ENCODE results near the gene LGALS3BP. TPM values are rescaled to one million over a fixed set of nuclear protein-coding genes. Genes with fewer than 3 reads are reported as not detected.
"Not testable (repeated sequence)": the region's sequence is repeated elsewhere in the genome, so short reads cannot be mapped to it uniquely, and the experiment has no call there.

LGALS3BP gene, protein sequence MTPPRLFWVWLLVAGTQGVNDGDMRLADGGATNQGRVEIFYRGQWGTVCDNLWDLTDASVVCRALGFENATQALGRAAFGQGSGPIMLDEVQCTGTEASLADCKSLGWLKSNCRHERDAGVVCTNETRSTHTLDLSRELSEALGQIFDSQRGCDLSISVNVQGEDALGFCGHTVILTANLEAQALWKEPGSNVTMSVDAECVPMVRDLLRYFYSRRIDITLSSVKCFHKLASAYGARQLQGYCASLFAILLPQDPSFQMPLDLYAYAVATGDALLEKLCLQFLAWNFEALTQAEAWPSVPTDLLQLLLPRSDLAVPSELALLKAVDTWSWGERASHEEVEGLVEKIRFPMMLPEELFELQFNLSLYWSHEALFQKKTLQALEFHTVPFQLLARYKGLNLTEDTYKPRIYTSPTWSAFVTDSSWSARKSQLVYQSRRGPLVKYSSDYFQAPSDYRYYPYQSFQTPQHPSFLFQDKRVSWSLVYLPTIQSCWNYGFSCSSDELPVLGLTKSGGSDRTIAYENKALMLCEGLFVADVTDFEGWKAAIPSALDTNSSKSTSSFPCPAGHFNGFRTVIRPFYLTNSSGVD
- 10 to 100 TPM in 1 of 3 donors, 1 to 10 TPM in 2; 3.4 to 10.2 (median 3.6) TPM for polyA plus RNA-seq

DNA sequence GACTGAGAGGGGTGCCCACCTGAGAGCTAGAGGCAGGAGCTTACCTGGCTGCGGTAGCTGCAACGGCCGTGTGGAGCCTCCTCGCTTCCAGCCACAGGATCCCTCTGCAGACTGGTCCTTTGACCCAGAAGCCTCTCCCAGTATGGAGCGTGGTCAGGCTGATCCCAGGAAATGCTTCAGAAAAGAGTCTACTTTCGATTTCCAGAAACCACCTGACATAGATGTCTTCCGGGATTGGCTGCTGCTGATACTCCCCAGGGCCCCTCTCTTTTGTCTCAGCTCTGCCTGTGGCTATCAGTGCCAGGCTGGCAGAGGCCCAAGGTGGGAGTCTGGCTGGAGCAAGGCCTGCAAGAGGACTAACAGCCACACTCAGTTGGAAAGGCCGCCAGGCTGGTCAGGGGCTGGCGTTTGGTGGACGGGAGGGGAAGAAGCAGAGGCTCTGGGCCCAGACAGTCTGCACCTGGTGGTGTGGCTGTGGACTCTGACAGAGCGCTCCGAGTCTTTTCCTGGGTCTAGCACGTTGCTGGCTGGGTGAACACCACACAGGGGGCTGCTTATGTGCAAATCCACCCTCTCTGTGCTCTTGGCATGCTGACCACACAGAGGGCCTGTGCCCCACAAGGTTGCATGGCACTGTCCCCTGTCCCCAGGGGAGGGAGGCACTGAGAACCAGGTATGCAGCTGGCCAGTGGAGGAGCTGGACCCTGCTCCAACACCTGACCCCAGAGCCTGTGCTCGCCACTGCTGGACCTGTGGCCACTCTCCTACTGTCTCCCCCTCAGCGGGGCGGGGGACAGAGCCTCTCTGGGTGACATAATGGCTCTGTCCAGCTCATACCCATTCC is at the start of gene LGALS3BP:
Gene LGALS3BP, minus strand, starts transcription at position 144 of the 844 bp plus-strand sequence. CDS start 2,732 bp downstream, outside the sequence.
- Mint-ChIP-seq H3K9me3 (no peaks in the 10 kb centered on the region), H3K4me3 (no peak within 1 kb of the TSS), H3K36me3 (no peaks in the 10 kb centered on the region), H3K27ac (no peak within 1 kb of the TSS), H3K4me1 (no peaks in the 10 kb centered on the region), H3K27me3 (ENCODE audit: low read depth in 3 of 3) (peaks cover 0 to 2% (median 2%) of the 10 kb centered on the region in 3 donors)
- DNase-seq, result no peak

DNA sequence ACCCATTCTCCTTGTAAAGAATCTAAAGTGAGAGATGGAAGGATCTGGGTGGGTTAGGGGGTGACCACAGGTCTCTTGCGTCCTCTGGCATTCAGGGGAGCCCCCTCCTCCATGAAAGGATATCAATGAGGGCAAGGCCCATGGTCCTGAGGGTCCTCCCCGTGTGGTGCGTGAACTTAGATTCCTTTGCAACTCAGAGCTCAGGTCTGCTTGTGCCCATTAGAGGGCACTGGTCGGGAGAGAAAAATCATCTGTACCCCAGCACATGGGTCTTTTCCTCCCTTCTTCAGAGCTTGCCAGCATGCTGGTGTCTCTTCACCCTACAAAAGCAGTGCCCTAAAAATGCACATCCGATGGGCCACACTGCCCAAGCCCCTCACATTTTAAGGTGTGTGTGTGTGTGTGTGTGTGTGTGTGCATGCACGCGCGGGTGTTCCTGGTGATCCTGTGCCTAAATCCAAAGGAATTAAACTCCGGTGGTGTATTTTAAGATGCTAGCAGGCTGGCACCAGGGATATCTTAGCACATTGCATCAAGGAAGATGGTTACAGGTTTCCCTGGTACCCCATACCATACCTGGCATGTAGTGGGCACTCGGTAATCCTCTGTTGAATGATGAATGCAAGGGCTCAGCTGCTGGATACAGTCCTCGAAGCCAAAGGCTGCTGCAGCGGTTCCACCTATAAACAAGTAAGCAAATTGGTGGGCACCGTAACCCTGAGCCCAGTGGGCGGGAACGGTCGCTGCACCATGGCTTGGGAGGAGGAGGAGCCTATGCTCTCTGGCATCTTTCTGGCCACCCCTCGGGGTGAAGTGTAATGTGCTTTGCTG is 49.0 kb upstream of the LGALS3BP start:
- Mint-ChIP-seq H3K27me3 (ENCODE audit: low read depth in 3 of 3) (peaks cover 8 to 21% (median 14%) of the 10 kb centered on the region in 3 donors), H3K36me3 (no peaks in the 10 kb centered on the region), H3K9me3 (no peaks in the 10 kb centered on the region), H3K4me3 (no peak overlapping the region), H3K4me1 (peaks cover 7 to 10% of the 10 kb centered on the region in 2 donors), H3K27ac (no peak overlapping the region)
- DNase-seq, result no peak

DNA sequence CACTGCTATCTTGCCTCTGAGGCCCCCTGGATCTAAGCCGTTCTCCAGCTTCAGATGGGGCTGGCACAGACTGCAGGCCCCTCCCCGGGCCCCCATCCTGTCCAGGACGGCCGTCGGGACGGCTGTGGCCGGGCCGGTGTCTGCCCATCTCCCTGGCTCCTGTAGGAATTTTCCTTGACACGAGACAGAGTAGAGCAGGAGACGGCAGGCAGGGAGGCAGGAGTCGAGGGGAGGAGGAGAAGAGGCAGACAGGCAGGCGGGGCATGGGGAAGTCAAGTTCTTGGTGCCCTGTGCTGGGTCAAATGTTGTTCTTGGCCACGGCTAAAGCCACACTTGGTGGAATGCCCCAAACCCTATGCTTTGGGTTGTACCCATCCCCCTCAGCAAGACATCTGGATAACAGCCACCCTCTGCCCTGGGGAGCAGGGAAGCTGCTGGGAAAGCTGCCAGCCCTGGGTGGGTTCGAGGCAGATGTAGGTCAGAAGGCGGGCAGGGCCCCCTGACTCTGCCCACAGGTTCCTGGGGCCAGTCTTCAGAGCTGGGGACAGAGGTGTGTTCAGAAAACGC is 48.3 kb upstream of the LGALS3BP start:
- Mint-ChIP-seq H3K27ac (no peak overlapping the region), H3K9me3 (no peaks in the 10 kb centered on the region), H3K4me3 (no peak overlapping the region), H3K4me1 (peaks cover 9 to 10% of the 10 kb centered on the region in 2 donors), H3K36me3 (no peaks in the 10 kb centered on the region), H3K27me3 (ENCODE audit: low read depth in 3 of 3) (peaks cover 11 to 21% (median 16%) of the 10 kb centered on the region in 3 donors)
- no peak for DNase-seq

DNA sequence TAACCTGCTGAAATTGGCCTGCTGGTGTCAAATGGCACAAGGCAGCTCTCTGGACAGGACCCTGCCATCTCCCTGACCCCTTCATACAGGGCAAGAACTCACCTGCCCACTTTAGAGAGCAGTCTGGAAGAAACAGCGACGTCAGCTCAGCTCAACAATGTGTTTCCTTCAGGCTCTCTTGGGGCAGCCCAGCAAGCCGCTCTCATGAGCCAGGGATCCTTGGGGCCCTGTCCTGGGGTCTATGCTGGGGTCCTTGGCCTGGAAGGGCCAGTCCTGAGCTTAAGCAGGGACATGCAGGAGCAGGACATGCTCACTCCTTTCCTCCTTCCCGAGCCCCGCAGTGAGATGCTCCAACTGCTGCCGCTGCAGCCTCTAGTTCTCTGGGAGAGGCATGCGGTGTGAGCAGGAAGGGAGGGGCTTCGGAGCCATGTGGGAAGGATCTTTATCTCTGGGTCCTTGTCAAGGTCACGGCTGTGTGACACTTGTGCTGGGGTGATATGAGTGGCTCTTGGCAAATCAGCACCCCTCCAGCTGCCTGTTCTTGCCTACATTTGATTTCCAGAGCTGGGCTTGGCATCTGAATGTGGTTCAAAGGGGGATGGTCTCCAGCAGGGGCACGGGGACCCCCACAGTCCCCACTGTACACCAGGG is 47.7 kb upstream of the LGALS3BP start:
- Mint-ChIP-seq H3K4me3 (no peak overlapping the region), H3K36me3 (no peaks in the 10 kb centered on the region), H3K9me3 (no peaks in the 10 kb centered on the region), H3K27me3 (ENCODE audit: low read depth in 3 of 3) (peaks cover 11 to 18% (median 16%) of the 10 kb centered on the region in 3 donors), H3K4me1 (peaks cover 9 to 10% of the 10 kb centered on the region in 2 donors), H3K27ac (no peak overlapping the region)
- no peak for DNase-seq

DNA sequence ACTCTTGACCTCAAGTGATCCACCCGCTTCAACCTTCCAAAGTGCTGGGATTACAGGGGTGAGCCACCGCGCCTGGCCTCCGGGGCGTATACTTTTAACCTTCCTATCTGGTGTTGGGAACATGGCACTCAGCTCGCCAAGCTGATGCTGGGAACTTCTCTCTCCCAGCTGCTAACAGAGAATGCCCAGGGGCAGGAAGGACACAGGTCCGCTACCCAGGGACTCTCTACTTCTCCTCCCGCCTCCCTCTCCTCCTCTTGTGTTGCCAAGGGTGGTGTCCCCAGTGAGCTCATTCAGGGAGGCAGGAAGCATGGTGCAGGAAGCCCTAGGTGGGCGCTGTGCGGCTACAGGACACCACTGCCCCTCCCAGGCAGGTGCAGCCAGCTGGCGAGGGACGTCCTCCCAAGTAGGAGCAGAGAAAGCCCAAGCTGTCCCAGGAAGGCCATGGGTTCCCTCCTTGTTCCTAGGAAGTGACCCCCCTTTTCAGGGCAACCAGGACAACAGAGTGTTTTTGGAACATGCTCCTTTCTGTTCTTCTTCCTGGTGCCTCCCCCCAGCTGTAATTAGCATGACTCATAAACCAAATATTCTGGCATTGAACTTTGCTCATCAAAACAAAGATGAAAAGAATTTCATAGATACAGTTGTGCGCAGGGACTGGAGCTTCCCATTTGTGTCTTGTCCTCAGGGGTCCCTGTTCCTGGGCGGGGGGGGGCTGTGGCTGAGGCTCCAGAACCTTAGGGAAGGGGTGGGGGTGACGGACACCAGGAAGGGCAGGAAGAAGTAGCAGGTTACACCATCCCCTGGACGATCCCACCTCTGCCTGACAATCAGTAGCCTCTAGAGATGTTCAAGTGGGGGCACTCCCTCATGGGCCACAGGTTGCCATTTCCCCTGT is 46.9 kb upstream of the LGALS3BP start:
- DNase-seq, result no peak
- Mint-ChIP-seq H3K27ac (no peak overlapping the region), H3K36me3 (no peaks in the 10 kb centered on the region), H3K9me3 (no peaks in the 10 kb centered on the region), H3K4me3 (no peak overlapping the region), H3K4me1 (peaks cover 9 to 10% of the 10 kb centered on the region in 2 donors), H3K27me3 (ENCODE audit: low read depth in 3 of 3) (peaks cover 11 to 16% (median 15%) of the 10 kb centered on the region in 3 donors)

DNA sequence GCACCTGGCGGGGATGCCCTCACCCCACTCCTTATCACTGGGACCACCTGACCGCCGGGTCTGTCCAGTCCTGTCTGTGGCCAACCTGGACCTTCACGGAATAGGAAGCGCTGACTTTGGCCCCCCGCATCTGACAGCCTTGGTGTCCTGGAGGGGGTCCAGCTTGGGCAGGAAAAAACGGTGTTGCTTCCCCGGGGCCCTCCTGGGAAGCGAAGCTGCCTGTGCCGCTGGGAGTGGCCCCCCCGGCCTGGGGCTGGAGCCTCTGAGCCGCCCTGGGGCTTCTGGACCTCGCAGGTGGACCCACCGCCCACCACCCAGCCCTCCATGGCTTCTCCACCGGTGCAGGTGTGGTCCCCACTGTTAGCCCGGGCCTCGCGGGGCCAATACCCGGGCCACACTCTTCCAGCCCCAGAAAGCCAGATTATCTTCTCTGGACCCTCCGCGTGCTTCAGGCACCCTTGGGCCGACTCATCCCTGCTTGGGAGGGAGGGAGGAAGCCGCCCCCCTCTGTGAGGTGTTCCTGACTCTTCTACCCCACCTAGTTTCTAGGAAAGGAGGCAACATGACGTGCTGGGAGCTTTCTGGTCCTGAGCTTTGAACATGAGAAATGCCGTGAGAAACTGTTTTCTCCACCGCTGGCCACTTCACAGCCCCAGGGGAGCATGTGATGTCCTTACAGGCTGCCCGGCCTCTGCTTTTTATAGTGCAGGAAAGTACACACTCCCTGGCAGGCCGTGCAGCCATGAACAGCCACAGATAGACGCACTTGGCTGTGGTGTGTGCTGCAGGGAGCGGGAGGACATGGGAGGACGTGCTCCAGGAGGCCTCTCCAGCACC is 45.4 kb upstream of the LGALS3BP start:
- H3K9me3 Mint-ChIP-seq, result no peaks in the 10 kb centered on the region
- H3K36me3 Mint-ChIP-seq, result no peaks in the 10 kb centered on the region
- no peak for DNase-seq
- no peak overlapping the region for H3K27ac Mint-ChIP-seq
- H3K4me1 Mint-ChIP-seq, result peaks cover 9 to 10% of the 10 kb centered on the region in 2 donors
- H3K4me3 Mint-ChIP-seq, result peak overlapping the region; percentile 66 to 83 (median 75)
- H3K27me3 Mint-ChIP-seq (ENCODE audit: low read depth in 3 of 3), result peaks cover 11 to 13% (median 12%) of the 10 kb centered on the region in 3 donors

DNA sequence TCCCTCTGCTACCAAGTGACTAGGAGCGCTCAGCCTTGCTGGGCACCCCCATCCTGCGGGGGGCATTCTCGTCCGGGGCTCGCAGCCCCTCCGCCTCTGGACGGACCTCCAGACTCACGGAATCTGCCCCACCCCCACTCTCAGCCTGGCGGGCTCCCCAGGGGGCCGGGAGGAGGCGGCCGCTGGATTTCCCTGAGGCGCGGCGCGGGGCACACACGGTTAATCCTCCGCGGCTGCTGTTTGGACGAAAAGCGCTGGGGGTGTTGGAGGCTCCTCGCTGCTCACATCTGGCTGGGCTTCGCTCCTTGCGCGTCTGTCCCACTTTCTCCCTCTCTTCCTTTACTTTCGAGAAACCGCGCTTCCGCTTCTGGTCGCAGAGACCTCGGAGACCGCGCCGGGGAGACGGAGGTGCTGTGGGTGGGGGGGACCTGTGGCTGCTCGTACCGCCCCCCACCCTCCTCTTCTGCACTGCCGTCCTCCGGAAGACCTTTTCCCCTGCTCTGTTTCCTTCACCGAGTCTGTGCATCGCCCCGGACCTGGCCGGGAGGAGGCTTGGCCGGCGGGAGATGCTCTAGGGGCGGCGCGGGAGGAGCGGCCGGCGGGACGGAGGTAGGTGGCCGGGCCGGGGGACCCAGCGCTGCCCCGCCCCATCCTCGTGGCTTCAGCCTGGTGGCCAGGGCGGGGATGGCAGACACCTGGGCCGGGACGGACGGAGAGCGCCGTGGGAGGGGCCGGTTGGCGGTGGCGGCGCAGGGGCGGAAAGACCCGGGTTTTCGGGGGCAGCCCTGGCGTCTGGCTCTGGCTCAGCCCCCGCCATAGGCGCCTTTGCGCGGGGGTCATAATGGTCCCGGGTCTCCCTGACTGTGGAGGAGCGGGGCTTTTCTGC is 44.4 kb upstream of the LGALS3BP start, which contains the start of gene C1QTNF1:
Gene C1QTNF1, plus strand, starts transcription at position 284 of the 886 bp plus-strand sequence. CDS start 19,800 bp downstream, outside the sequence.
- DNase-seq, result peak in 2 of 3 donors; percentile 23 to 24
- peak within 1 kb of the TSS; percentile 77 to 84 (median 83) for H3K4me3 Mint-ChIP-seq
- no peaks in the 10 kb centered on the region for H3K36me3 Mint-ChIP-seq
- no peaks in the 10 kb centered on the region for H3K9me3 Mint-ChIP-seq
- H3K27ac Mint-ChIP-seq, result peak within 1 kb of the TSS in 2 of 6 donors; percentile 36 to 62
- H3K27me3 Mint-ChIP-seq (ENCODE audit: low read depth in 3 of 3), result peaks cover 12 to 13% (median 13%) of the 10 kb centered on the region in 3 donors
- peaks cover 9 to 10% of the 10 kb centered on the region in 2 donors for H3K4me1 Mint-ChIP-seq

DNA sequence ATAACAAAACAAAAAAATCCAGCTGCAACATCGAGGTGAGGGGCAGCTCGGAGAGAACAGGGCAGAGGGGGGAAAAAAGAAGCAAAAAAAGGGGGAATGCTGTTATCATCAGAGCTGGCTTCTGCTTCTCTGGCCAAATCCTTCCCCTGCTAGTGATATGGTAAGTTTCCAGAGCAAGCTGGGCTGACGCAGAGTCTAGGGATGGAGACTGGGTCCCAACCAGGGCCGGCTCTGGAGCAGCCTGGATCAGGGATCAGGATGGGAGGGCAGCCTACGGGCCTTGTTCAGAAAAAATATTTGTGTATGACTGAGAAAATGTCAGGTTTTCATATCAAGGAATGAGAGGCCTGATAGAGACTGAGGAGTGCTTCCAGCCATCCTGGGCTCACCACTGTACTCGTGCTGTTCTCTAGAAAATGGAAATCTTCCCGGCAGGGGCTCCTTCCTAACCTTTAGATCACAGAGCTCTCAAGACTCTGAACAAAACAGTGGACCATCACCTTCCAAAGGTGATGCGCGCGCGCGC is 43.5 kb upstream of the LGALS3BP start:
- H3K4me3 Mint-ChIP-seq, result peak overlapping the region; percentile 62 to 83 (median 80)
- H3K27me3 Mint-ChIP-seq (ENCODE audit: low read depth in 3 of 3), result peaks cover 8 to 13% (median 12%) of the 10 kb centered on the region in 3 donors
- peaks cover 9 to 10% of the 10 kb centered on the region in 2 donors for H3K4me1 Mint-ChIP-seq
- no peaks in the 10 kb centered on the region for H3K9me3 Mint-ChIP-seq
- peak overlapping the region in 1 of 6 donors; percentile 62 for H3K27ac Mint-ChIP-seq
- no peaks in the 10 kb centered on the region for H3K36me3 Mint-ChIP-seq
- DNase-seq, result no peak

DNA sequence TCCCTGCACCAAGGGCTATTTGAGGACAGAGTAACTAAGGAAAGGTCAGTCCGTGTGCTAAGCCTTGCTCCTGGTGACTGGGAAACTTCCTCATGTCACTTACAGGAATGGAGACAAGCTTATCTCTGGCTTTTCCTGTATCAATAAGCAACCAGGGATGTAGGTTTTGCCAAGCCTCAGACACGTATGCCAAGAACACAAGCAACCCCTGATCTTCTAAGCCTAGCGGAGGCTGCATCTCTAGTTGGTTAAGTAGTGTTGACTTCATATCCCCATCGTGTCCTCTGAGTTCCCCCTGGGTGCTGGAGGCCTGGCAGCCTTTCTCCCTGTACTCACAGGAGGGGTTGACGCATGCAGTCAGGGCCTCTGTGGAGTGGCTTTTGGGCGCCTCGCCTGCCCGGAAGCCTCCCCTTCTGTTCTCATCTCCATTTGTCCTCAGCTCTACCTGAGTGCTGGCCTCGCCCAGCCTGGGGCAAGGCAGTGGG is 42.8 kb upstream of the LGALS3BP start:
- peak overlapping the region in 3 of 5 donors; percentile 72 to 83 (median 80) for H3K4me3 Mint-ChIP-seq
- H3K9me3 Mint-ChIP-seq, result no peaks in the 10 kb centered on the region
- H3K4me1 Mint-ChIP-seq, result peaks cover 9 to 10% of the 10 kb centered on the region in 2 donors
- peak overlapping the region in 1 of 6 donors; percentile 62 for H3K27ac Mint-ChIP-seq
- no peak for DNase-seq
- H3K27me3 Mint-ChIP-seq (ENCODE audit: low read depth in 3 of 3), result peaks cover 6 to 12% (median 9%) of the 10 kb centered on the region in 3 donors
- no peaks in the 10 kb centered on the region for H3K36me3 Mint-ChIP-seq

DNA sequence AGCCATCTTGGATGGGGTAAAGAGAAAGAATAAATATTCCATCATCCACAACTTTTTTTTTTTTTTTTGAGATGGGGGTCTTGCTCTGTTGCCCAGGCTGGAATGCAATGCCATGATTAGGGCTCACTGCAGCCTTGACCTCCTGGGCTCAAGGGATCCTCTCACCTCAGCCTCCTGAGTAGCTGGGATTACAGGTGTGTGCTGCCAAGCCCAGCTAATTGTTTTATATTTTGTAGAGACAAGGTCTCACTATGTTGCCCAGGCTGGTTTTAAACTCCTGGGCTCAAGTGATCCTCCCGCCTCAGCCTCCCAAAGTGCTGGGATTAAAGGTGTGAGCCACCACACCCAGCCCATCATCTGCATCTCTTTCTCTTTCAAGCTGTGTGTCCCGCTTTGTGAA is 42.2 kb upstream of the LGALS3BP start:
- H3K27ac Mint-ChIP-seq, H3K9me3 Mint-ChIP-seq, H3K36me3 Mint-ChIP-seq, DNase-seq: not testable (repeated sequence)
- Mint-ChIP-seq H3K4me3 (peak overlapping the region in 1 of 5 donors; percentile 7), H3K27me3 (ENCODE audit: low read depth in 3 of 3) (peaks cover 6 to 10% (median 6%) of the 10 kb centered on the region in 3 donors), H3K4me1 (peaks cover 9 to 10% of the 10 kb centered on the region in 2 donors)
